HepG2 (cell line): ENCODE measurements around the gene ZNF32. TPM values are rescaled to one million over a fixed set of nuclear protein-coding genes. Genes with fewer than 3 reads are reported as not detected.

Source experiments
- AGO2 ChIP-seq: fragments of 200-400 bp; formaldehyde crosslinking; optimal IDR thresholded peaks from 2 replicates; pipeline ENCODE3; 2017; ENCODE audit warnings: mild to moderate bottlenecking, low read depth, low read length, moderate library complexity
- AHR ChIP-seq: IDR thresholded peaks from 2 replicates; pipeline ENCODE4 v1.6.1; 2018; ENCODE audit warnings: missing genetic modification reagents, missing compliant biosample characterization
- CBX1 ChIP-seq: IDR thresholded peaks from one replicate; pipeline ENCODE4 v1.6.1; 2016; ENCODE audit warnings: antibody characterized with exemption, low read depth
- EHMT2 ChIP-seq: fragments of 200-600 bp; sonication (generic); IDR thresholded peaks from 2 replicates; pipeline ENCODE4 v1.7.0; 2017; ENCODE audit warnings: antibody characterized with exemption, low read depth, low read length, borderline replicate concordance
- FOXK1 ChIP-seq: sonication (generic); formaldehyde crosslinking; IDR thresholded peaks from 2 replicates; pipeline ENCODE4 v1.4.0; 2020; ENCODE audit warnings: low read depth, missing genetic modification reagents, borderline replicate concordance
- GABPA ChIP-seq, 2 experiments: IDR thresholded peaks; 2 replicates each; pipeline ENCODE4 v1.6.1; 2011 to 2016; ENCODE audit warnings: low read depth in 2 of 2, low read length in 1 of 2, missing biosample characterization in 1 of 2, missing genetic modification characterization in 1 of 2
- KAT7 ChIP-seq: IDR thresholded peaks from 2 replicates; pipeline ENCODE4 v1.6.1; 2018; ENCODE audit warnings: borderline replicate concordance, missing compliant biosample characterization
- MZF1 ChIP-seq: sonication (generic); formaldehyde crosslinking; IDR thresholded peaks from 2 replicates; pipeline ENCODE4 v1.8.1; 2023; ENCODE audit warnings: mild to moderate bottlenecking, missing genetic modification reagents, borderline replicate concordance
- NR1H2 ChIP-seq: sonication (generic); formaldehyde crosslinking; IDR thresholded peaks from 2 replicates; pipeline ENCODE4 v1.8.1; 2022; ENCODE audit warnings: low read depth, missing genetic modification reagents, borderline replicate concordance
- NRL ChIP-seq: sonication (generic); formaldehyde crosslinking; IDR thresholded peaks from 2 replicates; pipeline ENCODE4 v1.5.0; 2020; ENCODE audit warnings: missing genetic modification reagents, mild to moderate bottlenecking, moderate library complexity, borderline replicate concordance
- SIX4 ChIP-seq: sonication (generic); formaldehyde crosslinking; IDR thresholded peaks from 2 replicates; pipeline ENCODE4 v1.4.0; 2020; ENCODE audit warnings: missing genetic modification reagents
- SMAD3 ChIP-seq: sonication (generic); formaldehyde crosslinking; IDR thresholded peaks from 2 replicates; pipeline ENCODE4 v1.4.0; 2020; ENCODE audit warnings: missing genetic modification reagents
- SRF ChIP-seq: IDR thresholded peaks from 2 replicates; pipeline ENCODE4 v1.6.1; 2011; ENCODE audit warnings: mild to moderate bottlenecking, low read depth, low read length, moderate library complexity
- TBL1XR1 ChIP-seq: fragments of 150-350 bp; IDR thresholded peaks from 2 replicates; pipeline ENCODE4 v1.6.1; 2014; ENCODE audit warnings: borderline replicate concordance, low read length; ENCODE audit not compliant: partially characterized antibody
- ZNF549 ChIP-seq: sonication (generic); formaldehyde crosslinking; IDR thresholded peaks from 2 replicates; pipeline ENCODE4 v1.5.0; 2020; ENCODE audit warnings: missing genetic modification reagents
- ZSCAN29 ChIP-seq: sonication (generic); formaldehyde crosslinking; conservative IDR thresholded peaks from 2 replicates; pipeline ENCODE4 v1.4.0; 2020; ENCODE audit warnings: mild to moderate bottlenecking, missing genetic modification reagents
- polyA plus RNA-seq, 8 experiments: library from polyadenylated mRNA; depleted of rRNA in 3 of 8; stranded (reverse) in 7 of 8; unstranded in 1 of 8; fragments of >200 nt; fragmentation: Illumina TruSeq in 4 of 8; extraction: Trizol in 4 of 8; gene quantifications; 2 replicates each; pipeline versions ENCODE4 v1.2.1 to v1.2.3, GENCODE V29; 2011 to 2016; ENCODE audit warnings: low read depth in 4 of 8, missing spikeins in 1 of 8, mixed read lengths in 1 of 8; ENCODE audit not compliant: insufficient read depth in 1 of 8
- total RNA-seq, 5 experiments: library from RNA; depleted of rRNA; stranded (reverse); fragments of >200 nt; fragmentation: Illumina TruSeq; extraction: Trizol; gene quantifications; 2 replicates each; pipeline ENCODE4 v1.2.3, GENCODE V29; 2016; ENCODE audit warnings: low read depth in 1 of 5
- TF ChIP-seq, protein P1 (sequence below): sonication (generic); formaldehyde crosslinking; IDR thresholded peaks from 2 replicates; pipeline ENCODE4 v1.4.0; 2020; ENCODE audit warnings: missing genetic modification reagents
- TF ChIP-seq, protein P2 (sequence below): sonication (generic); formaldehyde crosslinking; conservative IDR thresholded peaks from 2 replicates; pipeline ENCODE4 v1.4.0; 2020; ENCODE audit warnings: mild to moderate bottlenecking, missing genetic modification reagents, moderate library complexity
- TF ChIP-seq, protein P3 (sequence below): sonication (generic); formaldehyde crosslinking; IDR thresholded peaks from 2 replicates; pipeline ENCODE4 v1.4.0; 2020; ENCODE audit warnings: missing genetic modification reagents, borderline replicate concordance
- TF ChIP-seq, protein P4 (sequence below): sonication (generic); formaldehyde crosslinking; IDR thresholded peaks from 2 replicates; pipeline ENCODE4 v1.5.0; 2020; ENCODE audit warnings: mild to moderate bottlenecking, low read depth, missing genetic modification reagents, borderline replicate concordance
- TF ChIP-seq, protein P5 (sequence below): conservative IDR thresholded peaks from 2 replicates; pipeline ENCODE4 v1.6.1; 2018; ENCODE audit warnings: missing genetic modification reagents

ZNF32 gene
- total and polyA plus RNA-seq, 2 of the 13 experiments (the other 11 are each of a cell fraction or from before 2014, with no cell fraction given): 12.5 to 16.9 TPM

DNA sequence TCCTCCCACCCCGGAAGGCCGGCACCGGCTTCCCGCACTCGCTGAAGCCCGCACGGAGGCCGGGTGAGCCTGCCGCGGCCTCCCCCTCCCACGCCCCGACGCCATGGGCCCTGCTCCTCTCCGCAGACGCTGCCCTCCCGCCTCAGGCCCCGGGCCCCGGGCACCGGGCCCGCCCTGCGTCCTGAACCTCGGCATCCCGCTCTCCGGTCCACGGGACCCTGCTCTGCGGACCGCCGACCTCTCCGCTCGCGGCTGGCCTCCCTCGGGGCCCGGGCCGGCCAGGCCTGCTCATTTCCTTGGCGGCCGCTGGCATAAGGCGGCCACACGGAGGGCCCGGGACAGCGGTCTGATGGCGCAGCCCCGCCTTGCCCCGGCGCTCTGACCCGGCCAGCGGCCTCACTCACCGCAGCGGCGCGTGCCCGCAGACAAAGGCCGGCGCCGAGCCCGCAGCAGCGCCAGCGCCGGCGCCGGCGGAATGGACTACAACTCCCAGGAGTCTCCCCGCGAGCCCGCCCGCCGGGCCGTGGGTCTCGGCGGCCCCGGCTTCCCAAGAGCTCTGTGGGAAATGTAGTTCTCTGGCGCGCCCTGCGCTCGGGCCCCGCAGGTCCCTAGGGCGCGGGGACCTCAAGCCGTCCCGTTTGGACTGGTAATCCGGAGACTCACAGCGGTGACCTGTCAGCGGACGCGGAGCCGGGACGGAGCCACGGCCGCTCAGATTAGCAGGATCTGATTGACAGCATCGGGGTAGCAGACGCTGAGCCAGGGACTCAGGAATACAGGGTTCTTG, at the start of gene ZNF32 (continued):
- TF ChIP-seq NR1H2: no peak
- no peak for TF ChIP-seq SIX4
- TF ChIP-seq, protein P1, sequence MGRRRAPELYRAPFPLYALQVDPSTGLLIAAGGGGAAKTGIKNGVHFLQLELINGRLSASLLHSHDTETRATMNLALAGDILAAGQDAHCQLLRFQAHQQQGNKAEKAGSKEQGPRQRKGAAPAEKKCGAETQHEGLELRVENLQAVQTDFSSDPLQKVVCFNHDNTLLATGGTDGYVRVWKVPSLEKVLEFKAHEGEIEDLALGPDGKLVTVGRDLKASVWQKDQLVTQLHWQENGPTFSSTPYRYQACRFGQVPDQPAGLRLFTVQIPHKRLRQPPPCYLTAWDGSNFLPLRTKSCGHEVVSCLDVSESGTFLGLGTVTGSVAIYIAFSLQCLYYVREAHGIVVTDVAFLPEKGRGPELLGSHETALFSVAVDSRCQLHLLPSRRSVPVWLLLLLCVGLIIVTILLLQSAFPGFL (CRISPR knock-in tag): no peak
- TF ChIP-seq FOXK1 (CRISPR knock-in tag): no peak
- peak; percentile 32; the same call in 1 of the 2 replicates for TF ChIP-seq GABPA (IDR thresholded peaks at IDR 0.05; ENCODE audit: low read depth, low read length)
- 0 out of 2 replicates have a peak, but pooled peaks have one; percentile 47 for TF ChIP-seq GABPA (CRISPR knock-in tag; IDR thresholded peaks at IDR 0.05; ENCODE audit: low read depth)
- TF ChIP-seq AHR (CRISPR knock-in tag): no peak
- TF ChIP-seq MZF1 (CRISPR knock-in tag): no peak
- TF ChIP-seq, protein P2, sequence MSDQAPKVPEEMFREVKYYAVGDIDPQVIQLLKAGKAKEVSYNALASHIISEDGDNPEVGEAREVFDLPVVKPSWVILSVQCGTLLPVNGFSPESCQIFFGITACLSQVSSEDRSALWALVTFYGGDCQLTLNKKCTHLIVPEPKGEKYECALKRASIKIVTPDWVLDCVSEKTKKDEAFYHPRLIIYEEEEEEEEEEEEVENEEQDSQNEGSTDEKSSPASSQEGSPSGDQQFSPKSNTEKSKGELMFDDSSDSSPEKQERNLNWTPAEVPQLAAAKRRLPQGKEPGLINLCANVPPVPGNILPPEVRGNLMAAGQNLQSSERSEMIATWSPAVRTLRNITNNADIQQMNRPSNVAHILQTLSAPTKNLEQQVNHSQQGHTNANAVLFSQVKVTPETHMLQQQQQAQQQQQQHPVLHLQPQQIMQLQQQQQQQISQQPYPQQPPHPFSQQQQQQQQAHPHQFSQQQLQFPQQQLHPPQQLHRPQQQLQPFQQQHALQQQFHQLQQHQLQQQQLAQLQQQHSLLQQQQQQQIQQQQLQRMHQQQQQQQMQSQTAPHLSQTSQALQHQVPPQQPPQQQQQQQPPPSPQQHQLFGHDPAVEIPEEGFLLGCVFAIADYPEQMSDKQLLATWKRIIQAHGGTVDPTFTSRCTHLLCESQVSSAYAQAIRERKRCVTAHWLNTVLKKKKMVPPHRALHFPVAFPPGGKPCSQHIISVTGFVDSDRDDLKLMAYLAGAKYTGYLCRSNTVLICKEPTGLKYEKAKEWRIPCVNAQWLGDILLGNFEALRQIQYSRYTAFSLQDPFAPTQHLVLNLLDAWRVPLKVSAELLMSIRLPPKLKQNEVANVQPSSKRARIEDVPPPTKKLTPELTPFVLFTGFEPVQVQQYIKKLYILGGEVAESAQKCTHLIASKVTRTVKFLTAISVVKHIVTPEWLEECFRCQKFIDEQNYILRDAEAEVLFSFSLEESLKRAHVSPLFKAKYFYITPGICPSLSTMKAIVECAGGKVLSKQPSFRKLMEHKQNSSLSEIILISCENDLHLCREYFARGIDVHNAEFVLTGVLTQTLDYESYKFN: no peak; the same call in 1 of the 2 replicates
- TF ChIP-seq ZSCAN29: 0 out of 2 replicates have a peak, but pooled peaks have one; percentile 48
- TF ChIP-seq TBL1XR1: no peak
- TF ChIP-seq, protein P3, sequence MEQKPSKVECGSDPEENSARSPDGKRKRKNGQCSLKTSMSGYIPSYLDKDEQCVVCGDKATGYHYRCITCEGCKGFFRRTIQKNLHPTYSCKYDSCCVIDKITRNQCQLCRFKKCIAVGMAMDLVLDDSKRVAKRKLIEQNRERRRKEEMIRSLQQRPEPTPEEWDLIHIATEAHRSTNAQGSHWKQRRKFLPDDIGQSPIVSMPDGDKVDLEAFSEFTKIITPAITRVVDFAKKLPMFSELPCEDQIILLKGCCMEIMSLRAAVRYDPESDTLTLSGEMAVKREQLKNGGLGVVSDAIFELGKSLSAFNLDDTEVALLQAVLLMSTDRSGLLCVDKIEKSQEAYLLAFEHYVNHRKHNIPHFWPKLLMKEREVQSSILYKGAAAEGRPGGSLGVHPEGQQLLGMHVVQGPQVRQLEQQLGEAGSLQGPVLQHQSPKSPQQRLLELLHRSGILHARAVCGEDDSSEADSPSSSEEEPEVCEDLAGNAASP (CRISPR knock-in tag): peak; percentile 16; the same call in 1 of the 2 replicates
- no peak for TF ChIP-seq AGO2
- TF ChIP-seq NRL (CRISPR knock-in tag): 0 out of 2 replicates have a peak, but pooled peaks have one; percentile 58
- TF ChIP-seq KAT7 (CRISPR knock-in tag): peak; percentile 54; the same call in 1 of the 2 replicates
- no peak for TF ChIP-seq CBX1
- no peak for TF ChIP-seq SMAD3 (CRISPR knock-in tag)
- TF ChIP-seq SRF: no peak
- TF ChIP-seq EHMT2: no peak
- TF ChIP-seq ZNF549 (CRISPR knock-in tag): no peak; the same call in 1 of the 2 replicates
- TF ChIP-seq, protein P4, sequence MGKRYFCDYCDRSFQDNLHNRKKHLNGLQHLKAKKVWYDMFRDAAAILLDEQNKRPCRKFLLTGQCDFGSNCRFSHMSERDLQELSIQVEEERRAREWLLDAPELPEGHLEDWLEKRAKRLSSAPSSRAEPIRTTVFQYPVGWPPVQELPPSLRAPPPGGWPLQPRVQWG (CRISPR knock-in tag): no peak
- TF ChIP-seq, protein P5, sequence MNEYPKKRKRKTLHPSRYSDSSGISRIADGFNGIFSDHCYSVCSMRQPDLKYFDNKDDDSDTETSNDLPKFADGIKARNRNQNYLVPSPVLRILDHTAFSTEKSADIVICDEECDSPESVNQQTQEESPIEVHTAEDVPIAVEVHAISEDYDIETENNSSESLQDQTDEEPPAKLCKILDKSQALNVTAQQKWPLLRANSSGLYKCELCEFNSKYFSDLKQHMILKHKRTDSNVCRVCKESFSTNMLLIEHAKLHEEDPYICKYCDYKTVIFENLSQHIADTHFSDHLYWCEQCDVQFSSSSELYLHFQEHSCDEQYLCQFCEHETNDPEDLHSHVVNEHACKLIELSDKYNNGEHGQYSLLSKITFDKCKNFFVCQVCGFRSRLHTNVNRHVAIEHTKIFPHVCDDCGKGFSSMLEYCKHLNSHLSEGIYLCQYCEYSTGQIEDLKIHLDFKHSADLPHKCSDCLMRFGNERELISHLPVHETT (CRISPR knock-in tag): no peak
